PC-9 (cell line): ENCODE measurements around the gene SMIM22.

Source experiments
- EZH2 ChIP-seq: fragments of 200-600 bp; sonication (generic); IDR thresholded peaks from 2 replicates; pipeline ENCODE4 v1.8.0; 2017; ENCODE audit warnings: antibody characterized with exemption, low read depth
- TF ChIP-seq, protein P1 (sequence below): fragments of 200-600 bp; sonication (generic); conservative IDR thresholded peaks from 2 replicates; pipeline ENCODE4 v1.6.1; 2017; ENCODE audit warnings: mixed run types, antibody characterized with exemption, mild to moderate bottlenecking, moderate library complexity

DNA sequence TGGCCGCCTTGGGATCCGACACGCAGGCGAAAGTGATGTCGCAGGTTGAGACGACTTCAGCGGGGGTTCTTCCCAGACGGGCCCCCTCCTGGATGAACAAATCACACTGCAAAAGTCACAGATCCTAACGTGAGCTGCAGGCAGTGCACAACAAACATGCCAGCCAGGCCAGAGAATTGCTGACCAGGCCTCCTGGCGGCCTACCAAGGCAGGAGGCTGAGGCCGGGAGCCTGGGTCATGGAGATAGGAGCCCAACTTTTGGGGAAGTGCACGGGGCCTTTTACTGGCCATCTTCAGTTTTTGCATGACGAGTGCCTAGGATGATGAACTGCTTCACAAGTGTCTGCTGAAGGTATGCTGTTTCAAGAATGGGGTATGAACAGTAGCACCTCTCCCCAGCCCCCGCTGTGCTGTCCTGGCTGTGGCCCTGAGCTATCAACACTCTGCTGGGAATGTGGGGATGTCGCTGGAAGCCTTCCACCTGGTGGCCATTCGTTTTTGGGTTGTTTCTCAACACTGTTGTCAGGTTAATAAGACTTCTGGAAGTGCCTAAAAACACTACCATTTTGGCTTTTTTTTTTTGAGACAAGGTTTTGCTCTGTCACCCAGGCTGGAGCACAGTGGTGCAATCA is 19.5 kb downstream of the SMIM22 start:
- TF ChIP-seq, protein P1, sequence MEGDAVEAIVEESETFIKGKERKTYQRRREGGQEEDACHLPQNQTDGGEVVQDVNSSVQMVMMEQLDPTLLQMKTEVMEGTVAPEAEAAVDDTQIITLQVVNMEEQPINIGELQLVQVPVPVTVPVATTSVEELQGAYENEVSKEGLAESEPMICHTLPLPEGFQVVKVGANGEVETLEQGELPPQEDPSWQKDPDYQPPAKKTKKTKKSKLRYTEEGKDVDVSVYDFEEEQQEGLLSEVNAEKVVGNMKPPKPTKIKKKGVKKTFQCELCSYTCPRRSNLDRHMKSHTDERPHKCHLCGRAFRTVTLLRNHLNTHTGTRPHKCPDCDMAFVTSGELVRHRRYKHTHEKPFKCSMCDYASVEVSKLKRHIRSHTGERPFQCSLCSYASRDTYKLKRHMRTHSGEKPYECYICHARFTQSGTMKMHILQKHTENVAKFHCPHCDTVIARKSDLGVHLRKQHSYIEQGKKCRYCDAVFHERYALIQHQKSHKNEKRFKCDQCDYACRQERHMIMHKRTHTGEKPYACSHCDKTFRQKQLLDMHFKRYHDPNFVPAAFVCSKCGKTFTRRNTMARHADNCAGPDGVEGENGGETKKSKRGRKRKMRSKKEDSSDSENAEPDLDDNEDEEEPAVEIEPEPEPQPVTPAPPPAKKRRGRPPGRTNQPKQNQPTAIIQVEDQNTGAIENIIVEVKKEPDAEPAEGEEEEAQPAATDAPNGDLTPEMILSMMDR: no peak
- no peak for TF ChIP-seq EZH2
